Prostate gland (tissue), 2 donors: ENCODE data around the gene CYTH4.

Source experiments
- CTCF ChIP-seq, 4 experiments: fragments of 200-600 bp in 2 of 4; fragments of 450-650 bp in 2 of 4; sonication (generic) in 2 of 4; IDR thresholded peaks; 1 replicate in 3 of 4; 2 replicates in 1 of 4; pipeline ENCODE4 v1.5.1; 2016 to 2019; ENCODE audit warnings: antibody characterized with exemption in 4 of 4, mild to moderate bottlenecking in 2 of 4, moderate library complexity in 2 of 4
- POLR2A ChIP-seq: fragments of 450-650 bp; IDR thresholded peaks from one replicate; pipeline ENCODE4 v1.6.1; 2016; ENCODE audit warnings: antibody characterized with exemption, mild to moderate bottlenecking

- TF ChIP-seq CTCF (IDR thresholded peaks at IDR 0.05) (no peak), POLR2A (no peak)
Observed at GRCh38 chr22:37311761-37312312, 29.5 kb downstream of the CYTH4 start.
